ENCODE results near the gene TMEM44.

DNA sequence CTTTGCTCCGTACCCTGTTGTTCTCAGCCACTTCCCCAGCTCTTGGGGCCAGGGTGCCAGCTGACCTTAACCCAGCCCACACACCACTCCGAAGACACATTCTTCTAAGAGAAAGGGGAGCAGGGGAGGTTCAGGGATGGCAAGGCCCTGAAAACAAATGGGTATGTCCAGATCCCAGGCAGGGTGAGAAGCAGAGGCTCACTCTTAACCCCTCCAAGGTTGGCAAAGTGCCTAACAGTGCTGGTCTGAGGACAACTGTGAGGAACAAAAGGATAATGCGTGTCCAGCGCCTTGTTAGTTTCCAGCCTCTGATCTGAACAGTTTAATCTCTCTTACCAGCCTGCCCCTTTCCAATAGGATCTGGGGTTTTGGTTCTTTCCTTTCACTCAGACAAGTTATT lies 1.5 kb downstream of the TMEM44 start:
- TF ChIP-seq, protein P1, sequence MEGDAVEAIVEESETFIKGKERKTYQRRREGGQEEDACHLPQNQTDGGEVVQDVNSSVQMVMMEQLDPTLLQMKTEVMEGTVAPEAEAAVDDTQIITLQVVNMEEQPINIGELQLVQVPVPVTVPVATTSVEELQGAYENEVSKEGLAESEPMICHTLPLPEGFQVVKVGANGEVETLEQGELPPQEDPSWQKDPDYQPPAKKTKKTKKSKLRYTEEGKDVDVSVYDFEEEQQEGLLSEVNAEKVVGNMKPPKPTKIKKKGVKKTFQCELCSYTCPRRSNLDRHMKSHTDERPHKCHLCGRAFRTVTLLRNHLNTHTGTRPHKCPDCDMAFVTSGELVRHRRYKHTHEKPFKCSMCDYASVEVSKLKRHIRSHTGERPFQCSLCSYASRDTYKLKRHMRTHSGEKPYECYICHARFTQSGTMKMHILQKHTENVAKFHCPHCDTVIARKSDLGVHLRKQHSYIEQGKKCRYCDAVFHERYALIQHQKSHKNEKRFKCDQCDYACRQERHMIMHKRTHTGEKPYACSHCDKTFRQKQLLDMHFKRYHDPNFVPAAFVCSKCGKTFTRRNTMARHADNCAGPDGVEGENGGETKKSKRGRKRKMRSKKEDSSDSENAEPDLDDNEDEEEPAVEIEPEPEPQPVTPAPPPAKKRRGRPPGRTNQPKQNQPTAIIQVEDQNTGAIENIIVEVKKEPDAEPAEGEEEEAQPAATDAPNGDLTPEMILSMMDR (IDR thresholded peaks at IDR 0.05; ENCODE audit: low read depth, low read length) = no peak
- TF ChIP-seq EZH2phosphoT487 (IDR thresholded peaks at IDR 0.05; ENCODE audit: low read depth) = no peak
